HEK293 (cell line): ENCODE results near the gene SPEF1.

Experiments
- CTCF ChIA-PET: fragments of 350-600 bp; formaldehyde crosslinking; extraction: SDS; loops from one replicate; lab custom pipeline; 2021; ENCODE audit warnings: antibody characterized with exemption; lab: Yijun Ruan, JAX
- POLR2A ChIA-PET: fragments of 300-600 bp; formaldehyde crosslinking; extraction: SDS; loops from one replicate; lab custom pipeline; 2020; ENCODE audit warnings: antibody characterized with exemption, inconsistent platforms; lab: Yijun Ruan, JAX
- H3K27ac ChIP-seq: fragments of 200-500 bp; sonication (Bioruptor generic); 2 replicates; pipeline ENCODE4 v1.5.1; 2014; ENCODE audit warnings: low read depth, low read length, control low read depth, inconsistent platforms; ENCODE audit errors: extremely low read depth
- H3K36me3 ChIP-seq, 2 experiments: fragments of 200-500 bp in 1 of 2; sonication (Bioruptor generic) in 1 of 2; 1 replicate in 1 of 2; 2 replicates in 1 of 2; pipeline ENCODE4 v1.5.1; 2014 to 2017; ENCODE audit warnings: inconsistent platforms in 2 of 2, low read length in 2 of 2; ENCODE audit not compliant: control insufficient read depth in 2 of 2, insufficient read depth in 1 of 2
- H3K4me1 ChIP-seq: fragments of 200-500 bp; sonication (Bioruptor generic); 2 replicates; pipeline ENCODE4 v1.5.1; 2014; ENCODE audit warnings: mild to moderate bottlenecking, low read length, inconsistent platforms; ENCODE audit not compliant: control insufficient read depth, insufficient read depth
- H3K4me3 ChIP-seq: 2 replicates; pipeline ENCODE4 v1.5.1; 2011; ENCODE audit warnings: low read depth, mild to moderate bottlenecking, control low read depth, low read length, moderate library complexity
- H3K9me3 ChIP-seq: fragments of 200-500 bp; sonication (Bioruptor generic); 2 replicates; pipeline ENCODE4 v1.5.1; 2014; ENCODE audit warnings: low read depth, low read length, inconsistent platforms; ENCODE audit not compliant: control insufficient read depth, insufficient read depth
- EGR2 ChIP-seq: fragments of 450-650 bp; formaldehyde crosslinking; IDR thresholded peaks from 2 replicates; pipeline ENCODE4 v1.5.1; 2016; ENCODE audit warnings: low read depth, missing biosample characterization, missing genetic modification characterization
- FEZF1 ChIP-seq: fragments of 450-650 bp; formaldehyde crosslinking; IDR thresholded peaks from 2 replicates; pipeline ENCODE4 v1.5.1; 2016; ENCODE audit warnings: missing biosample characterization, missing genetic modification characterization
- KLF7 ChIP-seq: fragments of 450-650 bp; formaldehyde crosslinking; IDR thresholded peaks from 2 replicates; pipeline ENCODE4 v1.5.1; 2016; ENCODE audit warnings: missing biosample characterization, missing genetic modification characterization, borderline replicate concordance
- RBAK ChIP-seq: fragments of 450-650 bp; formaldehyde crosslinking; IDR thresholded peaks from 2 replicates; pipeline ENCODE4 v1.5.1; 2016; ENCODE audit warnings: missing biosample characterization, missing genetic modification characterization
- REPIN1 ChIP-seq: fragments of 450-650 bp; formaldehyde crosslinking; IDR thresholded peaks from 2 replicates; pipeline ENCODE4 v1.5.1; 2017; ENCODE audit warnings: missing biosample characterization, missing genetic modification characterization, low read depth
- REST ChIP-seq: fragments of 450-650 bp; formaldehyde crosslinking; IDR thresholded peaks from 2 replicates; pipeline ENCODE4 v1.5.1; 2016; ENCODE audit warnings: missing biosample characterization, missing genetic modification characterization
- SCRT2 ChIP-seq: fragments of 450-650 bp; formaldehyde crosslinking; IDR thresholded peaks from 2 replicates; pipeline ENCODE4 v1.5.1; 2016; ENCODE audit warnings: missing biosample characterization, missing genetic modification characterization
- SP3 ChIP-seq: fragments of 450-650 bp; formaldehyde crosslinking; IDR thresholded peaks from 2 replicates; pipeline ENCODE4 v1.5.1; 2016; ENCODE audit warnings: missing biosample characterization, missing genetic modification characterization
- WT1 ChIP-seq: fragments of 450-650 bp; formaldehyde crosslinking; IDR thresholded peaks from 2 replicates; pipeline ENCODE4 v1.5.1; 2016; ENCODE audit warnings: missing biosample characterization, missing genetic modification characterization
- ZBTB20 ChIP-seq: fragments of 450-650 bp; formaldehyde crosslinking; IDR thresholded peaks from 2 replicates; pipeline ENCODE4 v1.5.1; 2016; ENCODE audit warnings: missing biosample characterization, missing genetic modification characterization
- ZFHX2 ChIP-seq: fragments of 450-650 bp; formaldehyde crosslinking; conservative IDR thresholded peaks from 2 replicates; pipeline ENCODE4 v1.5.1; 2016; ENCODE audit warnings: missing biosample characterization, missing genetic modification characterization
- ZFP69B ChIP-seq: fragments of 450-650 bp; formaldehyde crosslinking; IDR thresholded peaks from 2 replicates; pipeline ENCODE4 v1.5.1; 2016; ENCODE audit warnings: missing biosample characterization, missing genetic modification characterization
- ZNF121 ChIP-seq: fragments of 450-650 bp; formaldehyde crosslinking; IDR thresholded peaks from 2 replicates; pipeline ENCODE4 v1.5.1; 2016; ENCODE audit warnings: missing biosample characterization, missing genetic modification characterization
- ZNF146 ChIP-seq: fragments of 450-650 bp; formaldehyde crosslinking; IDR thresholded peaks from 2 replicates; pipeline ENCODE4 v1.5.1; 2016; ENCODE audit warnings: missing biosample characterization, missing genetic modification characterization
- ZNF157 ChIP-seq: fragments of 450-650 bp; formaldehyde crosslinking; IDR thresholded peaks from 2 replicates; pipeline ENCODE4 v1.5.1; 2016; ENCODE audit warnings: missing biosample characterization, missing genetic modification characterization
- ZNF184 ChIP-seq: fragments of 450-650 bp; IDR thresholded peaks from 2 replicates; pipeline ENCODE4 v1.5.1; 2018; ENCODE audit warnings: missing biosample characterization, mild to moderate bottlenecking, missing genetic modification characterization
- ZNF19 ChIP-seq: fragments of 450-650 bp; formaldehyde crosslinking; IDR thresholded peaks from 2 replicates; pipeline ENCODE4; 2016; ENCODE audit warnings: missing biosample characterization, missing genetic modification characterization, low read depth
- ZNF214 ChIP-seq: fragments of 450-650 bp; formaldehyde crosslinking; IDR thresholded peaks from 2 replicates; pipeline ENCODE4 v1.5.1; 2017; ENCODE audit warnings: missing biosample characterization, mild to moderate bottlenecking, missing genetic modification characterization, borderline replicate concordance
- ZNF223 ChIP-seq: fragments of 450-650 bp; formaldehyde crosslinking; IDR thresholded peaks from 2 replicates; pipeline ENCODE4 v1.5.1; 2016; ENCODE audit warnings: missing biosample characterization, missing genetic modification characterization
- ZNF266 ChIP-seq: fragments of 450-650 bp; formaldehyde crosslinking; IDR thresholded peaks from 2 replicates; pipeline ENCODE4 v1.5.1; 2016; ENCODE audit warnings: missing biosample characterization, missing genetic modification characterization, low read depth
- ZNF280C ChIP-seq: fragments of 450-650 bp; formaldehyde crosslinking; IDR thresholded peaks from 2 replicates; pipeline ENCODE4 v1.5.1; 2016; ENCODE audit warnings: missing biosample characterization, missing genetic modification characterization
- ZNF354C ChIP-seq: fragments of 450-650 bp; formaldehyde crosslinking; IDR thresholded peaks from 2 replicates; pipeline ENCODE4 v1.5.1; 2016; ENCODE audit warnings: missing biosample characterization, missing genetic modification characterization, low read depth, borderline replicate concordance
- ZNF394 ChIP-seq: fragments of 450-650 bp; formaldehyde crosslinking; IDR thresholded peaks from 2 replicates; pipeline ENCODE4 v1.5.1; 2016; ENCODE audit warnings: missing biosample characterization, missing genetic modification characterization, mild to moderate bottlenecking, moderate library complexity, borderline replicate concordance
- ZNF521 ChIP-seq: fragments of 450-650 bp; formaldehyde crosslinking; IDR thresholded peaks from 2 replicates; pipeline ENCODE4 v1.5.1; 2017; ENCODE audit warnings: missing biosample characterization, mild to moderate bottlenecking, missing genetic modification characterization
- ZNF558 ChIP-seq: fragments of 450-650 bp; formaldehyde crosslinking; IDR thresholded peaks from 2 replicates; pipeline ENCODE4 v1.5.1; 2016; ENCODE audit warnings: missing biosample characterization, missing genetic modification characterization
- ZNF610 ChIP-seq: fragments of 450-650 bp; formaldehyde crosslinking; IDR thresholded peaks from 2 replicates; pipeline ENCODE4 v1.5.1; 2016; ENCODE audit warnings: missing biosample characterization, missing genetic modification characterization, borderline replicate concordance
- ZNF623 ChIP-seq: fragments of 450-650 bp; formaldehyde crosslinking; IDR thresholded peaks from 2 replicates; pipeline ENCODE4 v1.5.1; 2016; ENCODE audit warnings: missing biosample characterization, missing genetic modification characterization
- ZNF629 ChIP-seq: fragments of 450-650 bp; formaldehyde crosslinking; IDR thresholded peaks from 2 replicates; pipeline ENCODE4 v1.5.1; 2017; ENCODE audit warnings: missing biosample characterization, missing genetic modification characterization
- ZNF76 ChIP-seq: fragments of 450-650 bp; formaldehyde crosslinking; IDR thresholded peaks from 2 replicates; pipeline ENCODE4; 2016; ENCODE audit warnings: low read depth, missing biosample characterization, missing genetic modification characterization, borderline replicate concordance
- ZNF785 ChIP-seq: fragments of 450-650 bp; formaldehyde crosslinking; IDR thresholded peaks from 2 replicates; pipeline ENCODE4 v1.5.1; 2016; ENCODE audit warnings: missing biosample characterization, missing genetic modification characterization
- TF ChIP-seq, protein P1 (sequence below): fragments of 450-650 bp; formaldehyde crosslinking; IDR thresholded peaks from 2 replicates; pipeline ENCODE4 v1.5.1; 2017; ENCODE audit warnings: missing biosample characterization, missing genetic modification characterization

SPEF1 gene

DNA sequence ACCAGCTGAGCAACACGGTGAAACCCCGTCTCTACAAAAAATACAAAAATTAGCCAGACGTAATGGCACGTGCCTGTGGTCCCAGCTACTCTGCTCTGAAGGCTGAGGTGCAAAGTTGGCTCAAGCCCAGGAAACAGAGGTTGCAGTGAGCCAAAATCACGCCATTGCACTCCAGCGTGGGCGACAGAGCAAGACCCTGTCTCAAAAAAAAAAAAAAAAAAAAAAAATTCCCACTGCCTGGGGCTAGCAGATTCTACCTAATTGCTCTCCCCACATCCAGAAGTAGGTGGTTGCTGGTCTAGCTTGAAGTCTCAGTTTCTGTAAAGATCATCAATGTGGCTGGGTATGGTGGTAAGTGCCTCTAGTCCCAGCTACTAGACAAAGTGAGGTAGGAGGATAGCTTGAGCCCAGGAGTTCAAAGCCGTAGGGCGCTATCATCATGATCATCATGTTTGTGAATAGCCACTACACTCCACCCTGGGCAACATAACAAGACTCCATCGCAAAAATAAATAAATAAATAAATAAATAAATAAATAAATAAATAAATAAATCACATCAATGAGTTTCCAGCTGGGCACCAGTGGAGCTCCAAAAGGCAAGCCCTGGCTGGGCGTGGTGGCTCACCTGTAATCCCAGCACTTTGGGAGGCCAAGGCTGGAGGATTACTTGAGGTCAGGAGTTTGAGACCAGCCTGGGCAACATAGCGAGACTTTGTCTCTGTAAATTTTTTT lies 32.8 kb upstream of the SPEF1 start:
- CTCF ChIA-PET: interaction anchor here (0.6 to 2.6 kb wide), 10 partner anchors 10 to 257 kb away, joined by 3 to 6 read pairs (median 3); partner anchors contain the start of genes ADISSP and CDC25B
- H3K4me1 ChIP-seq: peaks cover 17% of the 10 kb centered on the region
- no peaks in the 10 kb centered on the region for H3K9me3 ChIP-seq
- no peak overlapping the region for H3K4me3 ChIP-seq
- POLR2A ChIA-PET: interaction anchor here (0.5 to 4.2 kb wide), 9 partner anchors 9 to 359 kb away, joined by 3 to 26 read pairs (median 4); partner anchors contain the start of genes CDC25B and CENPB
- H3K27ac ChIP-seq: no peak overlapping the region
- no peaks in the 10 kb centered on the region for H3K36me3 ChIP-seq
- no peak for TF ChIP-seq FEZF1 (tag by site-specific recombination)
- TF ChIP-seq ZNF146 (tag by site-specific recombination): no peak
- peak; percentile 57 for TF ChIP-seq ZFHX2 (tag by site-specific recombination)
- TF ChIP-seq ZNF157 (tag by site-specific recombination): no peak
- no peak for TF ChIP-seq SCRT2
- no peak for TF ChIP-seq ZNF280C (tag by site-specific recombination)
- no peak for TF ChIP-seq ZBTB20 (tag by site-specific recombination)
- peak; percentile 64 for TF ChIP-seq ZNF629 (tag by site-specific recombination)
- TF ChIP-seq, protein P1, sequence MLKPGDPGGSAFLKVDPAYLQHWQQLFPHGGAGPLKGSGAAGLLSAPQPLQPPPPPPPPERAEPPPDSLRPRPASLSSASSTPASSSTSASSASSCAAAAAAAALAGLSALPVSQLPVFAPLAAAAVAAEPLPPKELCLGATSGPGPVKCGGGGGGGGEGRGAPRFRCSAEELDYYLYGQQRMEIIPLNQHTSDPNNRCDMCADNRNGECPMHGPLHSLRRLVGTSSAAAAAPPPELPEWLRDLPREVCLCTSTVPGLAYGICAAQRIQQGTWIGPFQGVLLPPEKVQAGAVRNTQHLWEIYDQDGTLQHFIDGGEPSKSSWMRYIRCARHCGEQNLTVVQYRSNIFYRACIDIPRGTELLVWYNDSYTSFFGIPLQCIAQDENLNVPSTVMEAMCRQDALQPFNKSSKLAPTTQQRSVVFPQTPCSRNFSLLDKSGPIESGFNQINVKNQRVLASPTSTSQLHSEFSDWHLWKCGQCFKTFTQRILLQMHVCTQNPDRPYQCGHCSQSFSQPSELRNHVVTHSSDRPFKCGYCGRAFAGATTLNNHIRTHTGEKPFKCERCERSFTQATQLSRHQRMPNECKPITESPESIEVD: no peak
- peak; percentile 30; the same call in 1 of the 2 replicates for TF ChIP-seq EGR2
- TF ChIP-seq WT1 (tag by site-specific recombination): peak; percentile 34; the same call in 1 of the 2 replicates
- TF ChIP-seq ZNF121: no peak
- TF ChIP-seq ZFP69B: no peak
- no peak for TF ChIP-seq ZNF214 (tag by site-specific recombination)
- no peak for TF ChIP-seq ZNF521 (tag by site-specific recombination)
- 0 out of 2 replicates have a peak, but pooled peaks have one; percentile 44 for TF ChIP-seq RBAK (tag by site-specific recombination)
- no peak for TF ChIP-seq ZNF610 (tag by site-specific recombination)
- peak; percentile 67; the same call in 1 of the 2 replicates for TF ChIP-seq ZNF19
- no peak for TF ChIP-seq ZNF184
- no peak for TF ChIP-seq ZNF785 (tag by site-specific recombination)
- no peak for TF ChIP-seq REPIN1 (tag by site-specific recombination)
- peak; percentile 94 for TF ChIP-seq ZNF266
- TF ChIP-seq SP3 (tag by site-specific recombination): peak; percentile 27; the same call in 1 of the 2 replicates
- TF ChIP-seq ZNF76: no peak
- TF ChIP-seq ZNF354C: peak; percentile 76; the same call in 1 of the 2 replicates
- peak; percentile 87 for TF ChIP-seq ZNF558
- TF ChIP-seq REST (tag by site-specific recombination): peak; percentile 71; the same call in 1 of the 2 replicates
- TF ChIP-seq ZNF394 (tag by site-specific recombination): peak; percentile 98
- peak; percentile 87 for TF ChIP-seq ZNF623 (tag by site-specific recombination)
- peak; percentile 52; the same call in 1 of the 2 replicates for TF ChIP-seq KLF7 (tag by site-specific recombination)
- TF ChIP-seq ZNF223 (tag by site-specific recombination): 0 out of 2 replicates have a peak, but pooled peaks have one; percentile 62
